SK-N-SH (cell line): ENCODE results near the gene SMYD3. TPM values are rescaled to one million over a fixed set of nuclear protein-coding genes. Genes with fewer than 3 reads are reported as not detected.

Experiments
- CTCF ChIA-PET: fragments of 300-600, 350-600 bp; formaldehyde crosslinking; extraction: SDS; loops from one replicate; lab custom pipeline; 2021; lab: Yijun Ruan, JAX
- POLR2A ChIA-PET: fragments of 350-600 bp; sonication (Branson Sonifier 250); formaldehyde crosslinking; extraction: SDS; loops from one replicate; lab custom pipeline; 2020; ENCODE audit warnings: antibody characterized with exemption, inconsistent platforms; lab: Yijun Ruan, JAX
- DNase-seq: peaks from one replicate; pipeline ENCODE4 v3.0.0; 2012
- H2AFZ ChIP-seq: fragments of 200-600 bp; sonication (generic); 2 replicates; pipeline ENCODE4 v1.8.1; 2016; ENCODE audit warnings: antibody characterized with exemption, mild to moderate bottlenecking, low read depth
- H3F3A ChIP-seq: fragments of 200-600 bp; sonication (generic); replicated peaks from 2 replicates; pipeline ENCODE3; 2016; ENCODE audit warnings: antibody characterized with exemption, mild to moderate bottlenecking; ENCODE audit not compliant: insufficient read depth
- H3K27ac ChIP-seq, 2 experiments: fragments of 200-500 bp in 1 of 2; fragments of 200-600 bp in 1 of 2; sonication (Bioruptor generic) in 1 of 2; sonication (generic), shearing (Covaris generic) in 1 of 2; 2 replicates each; pipeline versions ENCODE4 v1.5.1 to v1.6.1; 2014 to 2016; ENCODE audit warnings: low read depth in 2 of 2, inconsistent platforms in 1 of 2, low read length in 1 of 2, mild to moderate bottlenecking in 1 of 2, mixed read lengths in 1 of 2
- H3K27me3 ChIP-seq: fragments of 200-600 bp; sonication (generic), shearing (Covaris generic); 2 replicates; pipeline ENCODE4 v1.6.1; 2016; ENCODE audit warnings: mixed run types; ENCODE audit not compliant: insufficient read depth
- H3K36me3 ChIP-seq, 2 experiments: fragments of 200-500 bp in 1 of 2; fragments of 200-600 bp in 1 of 2; sonication (Bioruptor generic) in 1 of 2; sonication (generic) in 1 of 2; replicated peaks in 1 of 2; 2 replicates each; pipeline versions ENCODE3 to v1.5.1; 2014 to 2016; ENCODE audit warnings: low read length in 1 of 2, mild to moderate bottlenecking in 1 of 2; ENCODE audit not compliant: insufficient read depth in 2 of 2, control insufficient read depth in 1 of 2
- H3K4me1 ChIP-seq, 2 experiments: fragments of 200-500 bp in 1 of 2; fragments of 200-600 bp in 1 of 2; sonication (Bioruptor generic) in 1 of 2; sonication (generic), shearing (Covaris generic) in 1 of 2; 2 replicates each; pipeline versions ENCODE4 v1.5.1 to v1.6.1; 2014 to 2016; ENCODE audit warnings: low read depth in 1 of 2, low read length in 1 of 2, mixed run types in 1 of 2; ENCODE audit not compliant: insufficient read depth in 2 of 2, control insufficient read depth in 1 of 2
- H3K4me2 ChIP-seq: fragments of 200-600 bp; sonication (generic), shearing (Covaris generic); 2 replicates; pipeline ENCODE4 v1.6.1; 2017; ENCODE audit warnings: mixed run types
- H3K4me3 ChIP-seq, 2 experiments: fragments of 200-500 bp in 1 of 2; fragments of 200-600 bp in 1 of 2; sonication (Bioruptor generic) in 1 of 2; sonication (generic), shearing (Covaris generic) in 1 of 2; 2 replicates each; pipeline versions ENCODE4 v1.5.1 to v1.8.1; 2014 to 2016; ENCODE audit warnings: low read depth in 2 of 2, inconsistent platforms in 1 of 2, low read length in 1 of 2, mild to moderate bottlenecking in 1 of 2, mixed read lengths in 1 of 2, moderate library complexity in 1 of 2
- H3K79me2 ChIP-seq: fragments of 200-600 bp; sonication (generic); 2 replicates; pipeline ENCODE4 v1.8.1; 2017; ENCODE audit warnings: mild to moderate bottlenecking; ENCODE audit not compliant: insufficient read depth
- H3K9ac ChIP-seq: fragments of 200-600 bp; sonication (generic); 2 replicates; pipeline ENCODE4 v1.6.1; 2017; ENCODE audit warnings: mixed run types
- H3K9me2 ChIP-seq: fragments of 200-600 bp; sonication (generic); 2 replicates; pipeline ENCODE4 v1.6.1; 2017; ENCODE audit warnings: mixed run types
- H3K9me3 ChIP-seq: fragments of 200-600 bp; sonication (generic); 2 replicates; pipeline ENCODE4 v1.6.1; 2017; ENCODE audit warnings: mixed run types, mild to moderate bottlenecking, moderate library complexity
- H4K20me1 ChIP-seq: fragments of 200-600 bp; sonication (generic); 2 replicates; pipeline ENCODE4 v1.6.1; 2017; ENCODE audit warnings: mild to moderate bottlenecking, mixed run types; ENCODE audit not compliant: insufficient read depth
- CTCF ChIP-seq: fragments of 200-600 bp; sonication (generic); IDR thresholded peaks from 2 replicates; pipeline ENCODE4 v1.6.1; 2017; ENCODE audit warnings: antibody characterized with exemption, mild to moderate bottlenecking, moderate library complexity
- ELF1 ChIP-seq: IDR thresholded peaks from 2 replicates; pipeline ENCODE4 v1.4.0; 2012
- EP300 ChIP-seq, 2 experiments: IDR thresholded peaks; 2 replicates each; pipeline versions ENCODE4 v1.4.0 to v1.6.1; 2012; ENCODE audit warnings: borderline replicate concordance in 1 of 2, low read depth in 1 of 2, low read length in 1 of 2
- FOSL2 ChIP-seq: IDR thresholded peaks from 2 replicates; pipeline ENCODE4 v1.4.0; 2012; ENCODE audit warnings: low read depth, mild to moderate bottlenecking, moderate library complexity, borderline replicate concordance
- FOXJ3 ChIP-seq: sonication (generic); formaldehyde crosslinking; IDR thresholded peaks from 2 replicates; pipeline ENCODE4 v1.5.1; 2020; ENCODE audit warnings: mild to moderate bottlenecking, missing genetic modification reagents
- FOXM1 ChIP-seq: IDR thresholded peaks from 2 replicates; pipeline ENCODE4 v1.4.0; 2012; ENCODE audit warnings: low read depth, mild to moderate bottlenecking
- IRF3 ChIP-seq: fragments of 150-350 bp; IDR thresholded peaks from 2 replicates; pipeline ENCODE4 v1.6.1; 2016; ENCODE audit warnings: mild to moderate bottlenecking, low read depth, low read length
- JUND ChIP-seq: IDR thresholded peaks from 2 replicates; pipeline ENCODE4 v1.4.0; 2012
- MAX ChIP-seq: IDR thresholded peaks from 2 replicates; pipeline ENCODE4 v1.4.0; 2012; ENCODE audit warnings: low read depth
- MXI1 ChIP-seq: IDR thresholded peaks from 2 replicates; pipeline ENCODE4 v1.6.1; 2012; ENCODE audit warnings: mild to moderate bottlenecking, low read depth, low read length, improper control_type of control experiment
- PBX3 ChIP-seq: IDR thresholded peaks from 2 replicates; pipeline ENCODE4; 2012
- POLR2AphosphoS5 ChIP-seq: IDR thresholded peaks from 2 replicates; pipeline ENCODE4 v1.6.1; 2012; ENCODE audit warnings: low read depth, low read length
- RAD21 ChIP-seq: IDR thresholded peaks from 2 replicates; pipeline ENCODE4 v1.6.1; 2012; ENCODE audit warnings: mild to moderate bottlenecking, low read length
- RFX5 ChIP-seq: IDR thresholded peaks from 2 replicates; pipeline ENCODE4 v1.6.1; 2012; ENCODE audit warnings: mild to moderate bottlenecking, improper control_type of control experiment, low read length
- RXRA ChIP-seq: IDR thresholded peaks from 2 replicates; pipeline ENCODE4 v1.4.0; 2012; ENCODE audit warnings: low read depth, mild to moderate bottlenecking, borderline replicate concordance
- SMC3 ChIP-seq: IDR thresholded peaks from 2 replicates; pipeline ENCODE4 v1.6.1; 2012; ENCODE audit warnings: low read depth, low read length, improper control_type of control experiment
- TAF1 ChIP-seq: IDR thresholded peaks from 2 replicates; pipeline ENCODE4 v1.6.1; 2012; ENCODE audit warnings: low read depth, mild to moderate bottlenecking, low read length, moderate library complexity, borderline replicate concordance
- TCF12 ChIP-seq: IDR thresholded peaks from 2 replicates; pipeline ENCODE4 v1.4.0; 2012
- TEAD4 ChIP-seq: IDR thresholded peaks from 2 replicates; pipeline ENCODE4 v1.4.0; 2012; ENCODE audit warnings: mild to moderate bottlenecking, borderline replicate concordance; ENCODE audit not compliant: insufficient read depth
- USF1 ChIP-seq: IDR thresholded peaks from 2 replicates; pipeline ENCODE4 v1.4.0; 2012; ENCODE audit warnings: low read depth, borderline replicate concordance
- USF2 ChIP-seq: fragments of 150-350 bp; IDR thresholded peaks from 2 replicates; pipeline ENCODE4 v1.6.1; 2017; ENCODE audit warnings: antibody characterized with exemption, low read length, low read depth, borderline replicate concordance
- YY1 ChIP-seq: IDR thresholded peaks from 2 replicates; pipeline ENCODE4 v1.4.0; 2012; ENCODE audit warnings: low read depth, mild to moderate bottlenecking
- WGBS: methylation state at CpG from one replicate; pipeline ENCODE4 v1.1.6; 2017; ENCODE audit warnings: low lambda C conversion rate; 5-methylcytosine and 5-hydroxymethylcytosine counted together
- polyA plus RNA-seq, 3 experiments: library from polyadenylated mRNA; depleted of rRNA; stranded (reverse); fragments of >200 nt; gene quantifications; 2 replicates each; pipeline ENCODE4 v1.2.3, GENCODE V29; 2012

Gene SMYD3
- polyA plus RNA-seq, 1 of the 3 experiments (the other 2 are of a cell fraction): 31.4 TPM

GRCh38 chr1:246554201-246554600, 47.1 kb upstream of the SMYD3 start:
- Histone ChIP-seq H3K27ac (no peak overlapping the region), H3K79me2 (peaks cover 85% of the 10 kb centered on the region), H3K4me1 (no peaks in the 10 kb centered on the region), H3K36me3 (peaks cover 50 to 66% of the 10 kb centered on the region in 2 experiments), H3K4me3 (no peak overlapping the region), H3K4me2 (no peak overlapping the region), H3K9ac (no peak overlapping the region), H3K9me3 (no peaks in the 10 kb centered on the region), H3K27me3 (no peaks in the 10 kb centered on the region), H2AFZ (no peak overlapping the region), H3F3A (peaks cover 3% of the 10 kb centered on the region), H4K20me1 (no peaks in the 10 kb centered on the region; the same call in 1 of the 2 replicates), H3K9me2 (no peaks in the 10 kb centered on the region)
- CTCF ChIA-PET: no interaction called here
- WGBS: 97% methylated on average over 16 of the region's 16 CpGs
- DNase-seq: no peak
- POLR2A ChIA-PET: no interaction called here
- no peak for TF ChIP-seq MXI1
- no peak for TF ChIP-seq RXRA
- TF ChIP-seq CTCF: no peak
- no peak for TF ChIP-seq IRF3
- TF ChIP-seq USF1: no peak
- TF ChIP-seq ELF1: no peak
- TF ChIP-seq TAF1: no peak
- no peak for TF ChIP-seq TCF12
- TF ChIP-seq MAX: no peak
- TF ChIP-seq USF2: no peak
- TF ChIP-seq RFX5: no peak
- TF ChIP-seq RAD21: no peak

- 98% methylated on average over 6 of the region's 6 CpGs for WGBS
- no peak for DNase-seq
- no peaks in the 10 kb centered on the region for H3K9me3 ChIP-seq
- ChIA-PET CTCF (no interaction called here), POLR2A (no interaction called here)
- no peaks in the 10 kb centered on the region for H3K9me2 ChIP-seq
- H3K4me2 ChIP-seq: no peak overlapping the region
- H4K20me1 ChIP-seq: no peaks in the 10 kb centered on the region; the same call in 1 of the 2 replicates
- no peak overlapping the region for H3K9ac ChIP-seq
- no peak overlapping the region for H3K4me3 ChIP-seq
- H3K27ac ChIP-seq: no peak overlapping the region
- H2AFZ ChIP-seq: no peak overlapping the region
- no peaks in the 10 kb centered on the region for H3K4me1 ChIP-seq
- H3F3A ChIP-seq: no peaks in the 10 kb centered on the region
- peaks cover 59 to 65% of the 10 kb centered on the region in 2 experiments for H3K36me3 ChIP-seq
- H3K79me2 ChIP-seq: peaks cover 70% of the 10 kb centered on the region
- H3K27me3 ChIP-seq: no peaks in the 10 kb centered on the region
- TF ChIP-seq SMC3: no peak
- TF ChIP-seq FOXM1: no peak
- TF ChIP-seq EP300 (IDR thresholded peaks at IDR 0.05; ENCODE audit: borderline replicate concordance in 1 of 2, low read depth in 1 of 2, low read length in 1 of 2): no peak
- TF ChIP-seq FOXJ3 (CRISPR knock-in tag): no peak
- no peak for TF ChIP-seq FOSL2
- TF ChIP-seq PBX3: no peak
- TF ChIP-seq USF1: no peak
- TF ChIP-seq YY1: no peak
- TF ChIP-seq JUND: no peak
- TF ChIP-seq TAF1: no peak
- TF ChIP-seq TEAD4: no peak
- no peak for TF ChIP-seq POLR2AphosphoS5
- TF ChIP-seq TCF12: no peak
Observed at GRCh38 chr1:246552110-246552509, 45.0 kb upstream of the SMYD3 start.
